PC-3 (cell line): ENCODE results near the gene CACNB3.

ENCODE experiments used
- CTCF ChIP-seq: fragments of 300-600 bp; sonication (generic); conservative IDR thresholded peaks from 2 replicates; pipeline ENCODE4 v1.5.1; 2017; ENCODE audit warnings: antibody characterized with exemption, low read depth, mild to moderate bottlenecking, low read length
- EZH2 ChIP-seq: fragments of 300-600 bp; sonication (generic); IDR thresholded peaks from one replicate; pipeline ENCODE4 v1.6.1; 2017; ENCODE audit warnings: antibody characterized with exemption, mild to moderate bottlenecking, low read length; ENCODE audit not compliant: unreplicated experiment

- TF ChIP-seq CTCF (0 out of 2 replicates have a peak, but pooled peaks have one; percentile 10), EZH2 (no peak)
Observed at GRCh38 chr12:48865281-48866051, 47.2 kb downstream of the CACNB3 start, which contains the start of gene RND1.
